Ovary (tissue), 3 donors: Measurements from ENCODE around the gene RALA.

Experiments
- CTCF ChIP-seq, 3 donors: fragments of 450-650 bp in 2 of 3; fragments of 200-600 bp in 1 of 3; IDR thresholded peaks; one replicate each; pipeline versions ENCODE4 v1.5.1 to v1.8.0; 2016 to 2022; ENCODE audit warnings: antibody characterized with exemption in 3 of 3, mild to moderate bottlenecking in 1 of 3
- EP300 ChIP-seq: sonication (generic); formaldehyde crosslinking; IDR thresholded peaks from one replicate; pipeline ENCODE4 v1.6.1; 2017; ENCODE audit warnings: antibody characterized with exemption
- POLR2A ChIP-seq: fragments of 450-650 bp; IDR thresholded peaks from one replicate; pipeline ENCODE4 v1.6.1; 2017; ENCODE audit warnings: antibody characterized with exemption, mild to moderate bottlenecking, moderate library complexity
- donor health status: DM: no; HTN: no; CAD: no.

GRCh38 chr7:39613577-39613976, 9.8 kb upstream of the RALA start:
- TF ChIP-seq CTCF (IDR thresholded peaks at IDR 0.05) (no peak), POLR2A (no peak), EP300 (no peak)
